ENCODE data around the gene PDIK1L.

DNA sequence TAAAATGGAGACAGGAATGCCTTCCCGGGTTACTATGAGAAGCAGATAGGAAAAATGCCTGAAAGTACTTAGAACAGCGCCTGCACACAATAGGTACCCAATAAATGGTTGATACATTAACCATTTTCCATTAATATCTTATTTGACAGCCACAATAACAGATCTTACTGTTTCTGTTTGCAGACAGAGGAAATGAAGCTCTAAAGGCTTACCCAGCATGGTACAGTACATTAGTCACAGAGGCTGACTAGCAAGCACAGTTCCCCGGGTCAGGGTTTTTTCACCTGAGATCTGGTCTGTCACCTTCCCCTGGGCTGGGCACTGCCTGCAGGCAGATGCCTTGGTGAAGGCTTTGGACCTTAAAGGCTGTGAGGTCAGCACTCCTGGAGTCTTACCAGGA is 47.1 kb upstream of the PDIK1L start:
- TF ChIP-seq, protein P1, sequence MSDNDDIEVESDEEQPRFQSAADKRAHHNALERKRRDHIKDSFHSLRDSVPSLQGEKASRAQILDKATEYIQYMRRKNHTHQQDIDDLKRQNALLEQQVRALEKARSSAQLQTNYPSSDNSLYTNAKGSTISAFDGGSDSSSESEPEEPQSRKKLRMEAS (IDR thresholded peaks at IDR 0.05; ENCODE audit: insufficient read depth, insufficient read length): no peak
- TF ChIP-seq, protein P2, sequence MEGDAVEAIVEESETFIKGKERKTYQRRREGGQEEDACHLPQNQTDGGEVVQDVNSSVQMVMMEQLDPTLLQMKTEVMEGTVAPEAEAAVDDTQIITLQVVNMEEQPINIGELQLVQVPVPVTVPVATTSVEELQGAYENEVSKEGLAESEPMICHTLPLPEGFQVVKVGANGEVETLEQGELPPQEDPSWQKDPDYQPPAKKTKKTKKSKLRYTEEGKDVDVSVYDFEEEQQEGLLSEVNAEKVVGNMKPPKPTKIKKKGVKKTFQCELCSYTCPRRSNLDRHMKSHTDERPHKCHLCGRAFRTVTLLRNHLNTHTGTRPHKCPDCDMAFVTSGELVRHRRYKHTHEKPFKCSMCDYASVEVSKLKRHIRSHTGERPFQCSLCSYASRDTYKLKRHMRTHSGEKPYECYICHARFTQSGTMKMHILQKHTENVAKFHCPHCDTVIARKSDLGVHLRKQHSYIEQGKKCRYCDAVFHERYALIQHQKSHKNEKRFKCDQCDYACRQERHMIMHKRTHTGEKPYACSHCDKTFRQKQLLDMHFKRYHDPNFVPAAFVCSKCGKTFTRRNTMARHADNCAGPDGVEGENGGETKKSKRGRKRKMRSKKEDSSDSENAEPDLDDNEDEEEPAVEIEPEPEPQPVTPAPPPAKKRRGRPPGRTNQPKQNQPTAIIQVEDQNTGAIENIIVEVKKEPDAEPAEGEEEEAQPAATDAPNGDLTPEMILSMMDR (IDR thresholded peaks at IDR 0.05; ENCODE audit: extremely low read depth in 1 of 2, insufficient read depth in 1 of 2, low read depth in 1 of 2, low read length in 2 of 2): no peak
- TF ChIP-seq EZH2 (IDR thresholded peaks at IDR 0.05; ENCODE audit: borderline replicate concordance, low read depth, low read length, severe bottlenecking): no peak
- TF ChIP-seq POLR2A (IDR thresholded peaks at IDR 0.05; ENCODE audit: low read depth, low read length): no peak
- TF ChIP-seq POLR2AphosphoS5 (IDR thresholded peaks at IDR 0.05; ENCODE audit: insufficient read depth, low read depth, low read length): no peak
- no peak for TF ChIP-seq JUN (IDR thresholded peaks at IDR 0.05; ENCODE audit: borderline replicate concordance, insufficient read depth, insufficient read length, low read depth)
- no peak for TF ChIP-seq FOS (IDR thresholded peaks at IDR 0.05; ENCODE audit: borderline replicate concordance, insufficient read depth, low read length)
